HL-60/S4 treated with retinoic acid at 250 ng/mL for 4 days and 3 days (cell line): ENCODE measurements around the gene OR1C1.
"Not testable (repeated sequence)": the region's sequence is repeated elsewhere in the genome, so short reads cannot be mapped to it uniquely, and the experiment has no call there.

ENCODE experiments used
- in situ Hi-C: fragments of 300-500 bp; cut with MboI; formaldehyde crosslinking; loops from 2 replicates; pipeline ENCODE4 v1.7.0; 2022; ENCODE audit warnings: low sequenced_read_pairs

OR1C1 gene

GRCh38 chr1:247760456-247760855 lies at the start of gene OR1C1:
OR1C1 (minus strand) TSS chr1:247760556; CDS start chr1:247758406, 2,150 bp downstream.
- in situ Hi-C loops, result no loop called here

- in situ Hi-C loops, result no loop called here
These were observed 37.2 kb upstream of the OR1C1 start for GRCh38 chr1:247797518-247797917.

- in situ Hi-C loops, result no loop called here
These were observed 9.2 kb upstream of the OR1C1 start for GRCh38 chr1:247769603-247770002.

GRCh38 chr1:247754311-247754710 lies 6.0 kb downstream of the OR1C1 start:
- in situ Hi-C loops, result not testable (repeated sequence)

GRCh38 chr1:247749870-247750269 lies 10.5 kb downstream of the OR1C1 start:
- in situ Hi-C loops, result no loop called here

- in situ Hi-C loops, result no loop called here
These were observed 12.3 kb downstream of the OR1C1 start, which contains the start of gene OR14A2 for GRCh38 chr1:247748041-247748440. OR14A2 (minus strand) TSS chr1:247748141.

GRCh38 chr1:247747616-247748015 lies 12.7 kb downstream of the OR1C1 start:
- in situ Hi-C loops, result no loop called here

GRCh38 chr1:247746391-247746935 lies 13.9 kb downstream of the OR1C1 start:
- in situ Hi-C loops, result no loop called here

- in situ Hi-C loops, result not testable (repeated sequence)
These were observed 18.1 kb downstream of the OR1C1 start for GRCh38 chr1:247742215-247742760.

GRCh38 chr1:247741756-247742155 lies 18.6 kb downstream of the OR1C1 start:
- in situ Hi-C loops, result no loop called here

- in situ Hi-C loops, result no loop called here
These were observed 19.6 kb downstream of the OR1C1 start for GRCh38 chr1:247740721-247741120.

GRCh38 chr1:247738315-247738714 lies 22.0 kb downstream of the OR1C1 start, which contains the start of gene OR14K1:
OR14K1 (plus strand) TSS chr1:247738615; CDS start chr1:247738615, 0 bp downstream.
- in situ Hi-C loops, result no loop called here

GRCh38 chr1:247721222-247721621 lies 39.1 kb downstream of the OR1C1 start:
- in situ Hi-C loops, result no loop called here

GRCh38 chr1:247716546-247716945 lies 43.8 kb downstream of the OR1C1 start, which contains the start of gene OR6F1:
OR6F1 (minus strand) TSS chr1:247716646; CDS start chr1:247712755, 3,891 bp downstream.
- in situ Hi-C loops, result no loop called here

GRCh38 chr1:247713753-247714152 lies 46.6 kb downstream of the OR1C1 start:
- in situ Hi-C loops, result no loop called here

- in situ Hi-C loops, result not testable (repeated sequence)
These were observed 49.7 kb downstream of the OR1C1 start for GRCh38 chr1:247710681-247711080.
